Middle frontal gyrus (tissue), 1 donor: ENCODE measurements around the gene MARCHF9.
"Not testable (repeated sequence)": the region's sequence is repeated elsewhere in the genome, so short reads cannot be mapped to it uniquely, and the experiment has no call there.

Source experiments
- DNase-seq: peaks from one replicate; pipeline ENCODE4 v3.0.0-alpha.2; 2015; ENCODE audit warnings: low spot score; ENCODE audit errors: extremely low spot score

Gene MARCHF9

DNA sequence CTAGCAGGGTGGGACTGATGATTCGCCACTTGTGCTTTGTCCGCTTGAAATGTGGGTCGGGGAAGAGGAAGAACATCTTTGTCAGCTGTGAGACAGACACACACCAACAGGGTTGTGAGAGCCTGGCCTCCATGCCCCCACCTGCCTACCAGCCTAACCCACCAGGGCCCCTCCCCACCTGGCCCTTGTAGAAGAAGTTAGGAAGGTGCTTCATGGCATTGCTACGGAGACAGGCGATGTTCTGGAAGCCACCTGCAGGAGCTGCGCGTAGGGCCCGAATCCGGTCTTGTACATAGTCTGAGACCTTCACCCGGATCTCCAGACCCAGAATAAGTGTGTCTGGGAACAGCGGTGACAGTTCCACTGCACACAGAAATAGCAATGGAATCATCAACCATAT, 14.7 kb downstream of the MARCHF9 start:
- DNase-seq = no peak

DNA sequence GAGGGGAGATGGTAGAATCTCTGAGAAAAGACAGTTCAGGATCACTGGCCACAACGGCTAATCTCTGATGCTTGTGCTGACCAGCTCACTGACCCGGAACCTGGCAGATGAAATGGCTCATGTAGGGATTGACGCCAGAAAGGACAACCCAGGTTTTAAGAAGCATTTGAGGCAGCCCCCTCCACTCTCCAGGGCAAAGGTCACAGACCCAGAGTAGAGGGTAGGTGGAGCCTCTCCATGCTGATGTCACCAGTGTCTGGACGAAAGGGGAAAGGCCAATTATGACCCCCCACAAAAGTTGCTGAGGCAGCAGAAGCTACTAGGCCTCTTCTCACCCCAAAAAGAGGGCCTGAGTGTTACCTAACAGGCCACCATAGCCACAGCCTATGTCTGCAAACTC, 15.8 kb downstream of the MARCHF9 start:
- DNase-seq = no peak

DNA sequence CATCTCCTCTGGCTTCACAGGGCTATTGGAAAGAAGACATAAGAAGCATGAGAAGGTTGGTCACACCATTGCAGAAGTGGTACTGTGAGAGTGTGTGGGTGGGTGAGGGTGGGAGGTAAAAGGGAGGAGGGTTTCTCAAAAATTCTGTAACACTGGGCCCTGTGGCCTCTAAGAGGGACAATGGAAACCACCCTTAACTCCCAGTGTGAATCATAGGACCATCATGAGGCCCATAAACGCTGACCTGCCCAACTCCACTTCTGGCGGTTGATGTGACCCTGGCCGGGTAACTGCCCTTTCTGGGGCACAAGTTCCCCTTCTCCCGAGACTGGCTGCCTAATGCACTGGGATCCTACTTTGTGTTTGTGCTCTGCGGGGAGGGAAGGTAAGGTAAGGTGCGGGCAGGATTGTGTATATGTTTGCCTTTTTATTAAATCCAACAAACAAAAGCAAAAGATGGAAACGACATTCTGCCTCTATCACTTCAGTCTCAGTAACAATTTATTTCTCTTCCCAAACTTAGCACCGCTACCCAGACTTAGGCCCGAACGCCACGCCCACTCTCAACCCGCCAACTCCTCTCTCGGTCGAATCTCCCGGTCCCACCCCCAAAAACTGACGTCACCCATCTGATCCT, 16.5 kb downstream of the MARCHF9 start:
- peak; percentile 73 for DNase-seq

DNA sequence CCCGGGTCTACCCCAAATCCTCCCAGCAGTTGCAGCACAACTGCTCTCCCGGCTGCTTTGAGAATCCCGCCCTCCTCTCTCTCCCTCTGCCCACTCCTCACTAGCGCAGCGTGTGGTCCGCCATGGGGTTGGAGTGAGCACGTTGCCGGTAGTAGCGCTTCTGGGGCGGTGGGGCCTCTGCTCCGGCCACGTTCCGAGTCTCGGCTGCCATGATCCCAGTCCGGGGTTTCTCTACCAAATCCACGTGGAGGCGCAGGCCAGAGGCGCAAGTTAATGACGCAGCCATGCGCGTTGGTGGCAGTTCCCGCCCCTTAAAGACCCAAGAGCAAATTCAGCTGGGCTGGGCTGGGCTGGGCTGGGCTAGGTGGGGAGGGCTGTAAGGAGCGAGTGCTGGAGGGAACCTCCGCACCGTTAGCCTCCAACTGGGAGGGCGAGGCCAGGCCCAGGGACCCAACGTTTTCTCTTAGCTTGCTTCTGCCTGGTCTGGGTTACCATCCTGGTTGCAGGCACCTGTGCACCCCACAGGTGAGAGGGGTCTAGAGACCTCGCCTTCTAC, 17.0 kb downstream of the MARCHF9 start, which contains the start of gene METTL1:
TSS of gene METTL1 (minus strand) at position 233 of the 556 bp plus-strand sequence. CDS start at position 211, 22 bp downstream.
- peak; percentile 92 for DNase-seq

DNA sequence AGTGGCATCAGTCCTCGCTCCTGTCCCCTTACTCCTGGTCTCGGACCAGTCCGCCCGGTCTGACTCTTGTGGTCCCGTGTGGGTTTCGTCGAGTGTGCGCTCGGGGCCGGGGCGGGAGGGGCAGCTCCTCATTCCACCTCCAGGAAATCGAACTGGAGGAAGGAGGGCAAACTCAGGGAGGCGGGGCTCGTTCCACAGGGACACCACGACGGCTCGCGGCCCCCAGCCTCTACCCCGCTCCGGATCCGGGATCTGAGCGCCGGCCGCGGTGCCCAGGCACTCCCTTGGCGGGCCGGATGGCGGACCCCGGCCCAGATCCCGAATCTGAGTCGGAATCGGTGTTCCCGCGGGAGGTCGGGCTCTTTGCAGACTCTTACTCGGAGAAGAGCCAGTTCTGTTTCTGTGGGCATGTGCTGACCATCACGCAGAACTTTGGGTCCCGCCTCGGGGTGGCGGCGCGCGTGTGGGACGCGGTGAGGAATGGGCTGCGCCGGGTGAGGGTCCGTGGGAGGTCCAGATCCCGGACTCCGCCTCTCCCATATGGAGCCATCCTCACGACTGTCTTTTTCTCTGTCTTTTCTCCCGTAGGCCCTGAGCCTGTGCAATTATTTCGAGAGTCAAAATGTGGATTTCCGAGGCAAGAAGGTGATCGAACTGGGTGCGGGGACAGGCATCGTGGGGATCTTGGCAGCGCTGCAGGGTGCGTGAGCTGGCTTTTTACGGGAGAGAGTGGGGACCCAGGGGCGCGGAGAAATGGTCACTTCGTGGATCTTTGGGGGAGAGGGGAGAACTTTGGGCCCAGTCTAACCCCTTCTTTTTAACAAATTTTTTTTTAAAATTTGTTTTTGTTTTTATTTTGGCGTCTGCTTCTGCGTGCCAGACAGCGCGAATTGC, 17.8 kb downstream of the MARCHF9 start, which contains the start of gene EEF1AKMT3:
TSS of gene EEF1AKMT3 (plus strand) at position 186 of the 894 bp plus-strand sequence. CDS start at position 297, 111 bp downstream.
- no peak for DNase-seq

DNA sequence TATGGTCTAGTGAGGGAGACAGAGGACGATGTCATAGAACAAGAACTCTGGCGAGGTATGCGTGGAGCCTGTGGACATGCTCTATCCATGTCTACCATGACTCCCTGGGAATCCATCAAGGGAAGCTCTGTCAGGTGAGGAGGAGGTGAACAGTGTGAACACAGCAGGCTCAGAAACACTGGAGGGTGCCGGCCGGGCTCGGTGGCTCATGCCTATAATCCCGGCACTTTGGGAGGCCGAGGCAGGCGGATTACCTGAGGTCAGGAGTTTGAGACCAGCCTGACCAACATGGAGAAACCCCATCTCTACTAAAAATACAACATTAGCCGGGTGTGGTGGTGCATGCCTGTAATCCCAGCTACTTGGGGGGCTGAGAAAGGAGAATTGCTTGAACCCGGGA, 19.7 kb downstream of the MARCHF9 start:
- not testable (repeated sequence) for DNase-seq

DNA sequence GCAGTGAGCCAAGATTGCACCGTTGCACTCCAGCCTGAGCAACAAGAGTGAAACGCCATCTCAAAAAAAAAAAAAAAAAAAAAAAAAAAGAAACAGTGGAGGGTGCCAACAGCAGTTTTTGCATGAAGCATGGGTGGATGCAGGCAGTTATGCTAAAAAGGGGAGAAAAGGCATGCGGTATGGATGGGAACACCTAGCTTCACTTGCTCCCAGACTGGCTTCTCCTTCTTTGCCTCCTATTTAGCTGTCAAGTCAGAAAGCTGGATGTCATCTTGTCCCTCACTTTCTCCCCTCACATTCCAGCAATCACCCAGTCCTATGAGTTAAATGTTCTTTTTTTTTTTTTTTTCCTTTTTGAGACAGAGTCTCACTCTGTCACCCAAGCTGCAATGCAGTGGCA, 20.1 kb downstream of the MARCHF9 start:
- no peak for DNase-seq

DNA sequence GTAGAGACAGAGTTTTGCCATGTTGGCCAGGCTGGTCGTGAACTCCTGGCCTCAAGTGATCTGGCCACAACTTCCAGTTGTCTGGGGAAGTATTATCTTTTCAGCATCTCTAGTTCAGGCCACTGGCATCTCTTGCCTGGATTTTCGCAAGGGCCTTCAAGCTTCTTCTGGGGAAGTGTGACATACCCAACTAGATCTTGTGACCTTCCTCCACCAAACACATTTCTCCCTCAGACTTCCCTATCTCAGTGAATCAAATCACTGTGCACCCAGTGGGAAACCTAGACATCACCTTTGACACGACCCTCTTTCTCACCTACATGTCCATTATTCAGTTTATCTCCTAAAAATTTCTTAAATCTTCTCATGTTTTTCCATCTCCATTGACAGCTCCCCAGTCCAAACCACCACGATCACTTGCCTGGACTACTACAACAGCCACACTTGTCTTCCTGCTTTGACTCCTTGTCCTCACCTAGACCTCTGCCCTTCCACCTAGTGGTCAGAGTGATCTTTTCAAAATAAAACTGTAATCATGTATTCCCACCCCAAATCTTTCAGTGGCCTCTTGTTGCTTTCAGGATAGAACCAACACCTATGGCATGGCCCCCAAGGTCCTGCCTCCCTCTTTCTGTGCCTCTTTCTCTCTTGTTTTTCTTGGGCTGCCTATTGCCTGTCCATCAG, 20.8 kb downstream of the MARCHF9 start:
- DNase-seq = no peak

DNA sequence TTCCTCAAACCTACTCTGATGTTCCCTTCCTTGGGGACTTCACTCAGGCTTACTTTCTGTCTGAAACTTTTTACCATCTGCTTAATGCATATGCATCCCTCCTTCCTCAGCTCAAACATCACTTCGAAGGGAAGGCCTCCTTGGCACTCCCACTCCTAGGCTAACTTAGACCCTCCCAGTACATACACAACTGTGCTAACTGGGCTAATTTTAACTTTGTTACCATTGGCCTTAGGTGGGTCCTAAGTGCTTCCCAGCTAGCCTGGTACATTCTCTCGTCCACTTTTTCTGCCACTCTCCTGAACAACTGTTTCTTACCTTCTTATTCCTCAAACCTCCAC, 21.3 kb downstream of the MARCHF9 start:
- DNase-seq = no peak

DNA sequence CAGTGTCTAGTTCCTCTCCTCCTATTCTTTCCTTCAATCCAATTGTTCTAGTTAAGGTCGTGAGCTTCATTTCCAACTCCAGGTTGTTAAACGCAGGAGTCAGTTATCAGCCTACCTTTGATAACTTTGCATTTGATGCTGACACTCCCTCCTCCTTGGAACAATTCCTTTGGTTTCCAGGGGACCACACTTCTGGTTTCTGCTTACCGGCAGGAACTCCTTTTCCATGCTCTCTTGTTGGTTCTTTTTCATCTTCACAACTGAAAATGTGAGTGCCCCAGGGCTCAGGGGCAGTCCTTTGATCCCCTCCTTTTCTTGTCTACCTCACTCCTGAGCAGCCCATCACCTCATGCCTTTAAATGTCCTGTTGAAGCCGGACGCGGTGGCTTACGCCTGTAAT, 22.5 kb downstream of the MARCHF9 start:
- DNase-seq = no peak

DNA sequence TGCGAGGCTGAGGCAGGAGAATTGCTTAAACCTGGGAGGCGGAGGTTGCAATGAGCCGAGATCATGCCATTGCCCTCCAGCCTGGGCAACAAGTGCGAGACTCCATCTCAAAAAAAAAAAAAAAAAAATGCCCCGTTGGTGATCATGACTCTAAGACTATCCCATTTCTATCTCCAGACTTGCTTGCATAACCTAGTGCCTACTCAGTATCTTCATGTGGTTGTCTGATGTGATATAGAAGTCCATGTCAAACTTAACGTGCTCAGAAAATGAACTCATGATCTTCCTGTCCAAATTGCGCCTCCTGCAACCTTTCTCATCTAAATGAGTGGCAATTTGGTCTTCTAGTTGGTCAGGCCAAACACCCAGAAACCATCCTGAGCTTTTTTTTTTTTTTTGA, 23.0 kb downstream of the MARCHF9 start:
- no peak for DNase-seq

DNA sequence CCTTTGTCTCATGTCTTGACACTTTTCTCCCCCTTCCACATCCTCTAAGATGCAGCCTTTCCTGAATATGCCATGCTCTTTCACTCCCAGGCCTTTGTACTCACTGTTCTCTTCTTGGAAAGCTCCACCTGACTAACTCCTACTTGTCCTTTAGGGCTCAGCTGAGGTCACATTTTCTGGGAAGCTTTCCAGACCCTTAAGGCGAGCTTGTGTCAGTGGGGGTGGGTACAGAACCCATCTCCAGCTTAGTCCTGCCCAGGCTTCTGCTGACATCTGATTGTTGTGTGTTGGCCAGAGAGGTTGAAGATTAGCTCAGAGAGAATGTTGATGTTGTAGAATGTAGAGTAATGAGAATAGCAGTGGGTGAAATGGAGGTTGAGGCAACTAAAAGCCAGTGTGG, 24.8 kb downstream of the MARCHF9 start:
- DNase-seq = no peak

DNA sequence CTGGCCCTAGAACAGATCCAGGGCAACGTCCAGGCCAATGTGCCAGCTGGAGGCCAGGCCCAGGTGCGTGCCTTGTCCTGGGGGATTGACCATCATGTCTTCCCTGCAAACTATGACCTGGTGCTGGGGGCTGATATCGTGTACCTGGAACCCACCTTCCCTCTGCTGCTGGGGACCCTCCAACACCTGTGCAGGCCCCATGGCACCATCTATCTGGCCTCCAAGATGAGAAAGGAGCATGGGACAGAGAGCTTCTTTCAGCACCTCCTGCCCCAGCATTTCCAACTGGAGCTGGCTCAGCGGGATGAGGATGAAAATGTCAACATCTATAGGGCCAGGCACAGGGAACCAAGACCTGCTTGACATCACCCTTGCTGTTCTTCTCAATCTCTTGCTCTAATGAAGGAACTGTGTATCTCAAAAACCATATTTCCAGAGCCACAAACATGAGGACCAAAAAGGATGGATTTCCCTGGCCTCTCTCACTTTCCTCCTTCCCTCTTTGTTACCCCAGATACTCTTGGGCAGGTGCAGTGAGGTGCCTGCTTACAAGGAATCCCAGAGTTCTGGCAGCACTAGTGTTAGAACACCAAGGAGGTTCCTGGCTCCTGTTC, 25.5 kb downstream of the MARCHF9 start:
- DNase-seq = no peak

DNA sequence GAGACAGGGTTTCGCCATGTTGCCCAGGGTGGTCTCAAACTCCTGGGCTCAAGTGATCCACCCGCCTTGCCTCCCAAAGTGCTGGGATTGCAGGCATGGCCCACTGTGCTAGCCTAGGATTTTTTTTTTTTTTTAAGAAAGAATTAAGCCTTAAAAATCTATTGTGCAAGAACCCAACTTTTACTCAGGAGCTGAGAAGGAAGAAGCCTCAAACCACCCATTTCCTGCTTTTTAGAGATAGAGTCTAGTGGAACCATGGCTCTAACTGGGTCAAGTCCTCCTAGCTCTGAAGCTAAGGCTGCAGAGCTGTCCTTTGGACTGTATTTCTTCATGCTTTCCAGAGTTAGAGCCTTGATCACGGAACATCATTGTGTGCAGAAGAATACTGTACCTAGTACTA, 26.3 kb downstream of the MARCHF9 start:
- no peak for DNase-seq

DNA sequence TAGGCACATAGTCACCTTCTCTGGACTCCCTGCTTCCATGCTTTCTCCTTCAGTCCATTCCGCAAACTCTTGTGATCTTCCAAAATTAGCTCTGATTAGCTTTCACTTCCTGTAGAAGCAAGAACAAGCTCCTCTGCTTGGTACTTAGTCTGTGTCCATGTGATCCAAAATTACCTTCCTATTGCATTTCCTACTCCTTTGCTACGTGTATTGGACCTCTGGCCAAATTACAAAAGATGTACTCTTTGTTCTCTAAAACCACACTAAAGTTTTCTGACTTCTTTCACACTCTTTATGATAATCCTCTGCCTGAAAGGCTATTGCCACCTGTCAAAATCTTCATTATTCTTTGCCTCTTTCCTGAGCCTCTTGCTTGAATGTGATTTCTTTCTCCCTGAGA, 26.9 kb downstream of the MARCHF9 start:
- DNase-seq = no peak

DNA sequence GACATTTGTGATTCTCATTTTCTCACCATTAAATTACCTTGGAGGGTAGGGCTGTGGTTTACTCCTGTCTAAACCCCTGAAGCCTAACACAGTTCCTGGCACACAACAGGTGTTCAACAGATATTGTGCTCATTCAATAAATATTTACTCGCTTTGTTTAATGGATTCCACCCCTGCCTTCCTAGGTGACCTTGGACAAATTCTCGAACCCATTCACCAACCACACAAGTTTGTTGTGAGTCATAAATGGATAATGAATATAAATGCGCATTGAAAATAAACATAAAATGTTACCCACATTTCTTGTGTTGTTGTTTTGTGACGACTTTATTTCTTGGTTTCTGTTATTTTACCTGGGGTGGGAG, 27.3 kb downstream of the MARCHF9 start:
- DNase-seq = no peak

DNA sequence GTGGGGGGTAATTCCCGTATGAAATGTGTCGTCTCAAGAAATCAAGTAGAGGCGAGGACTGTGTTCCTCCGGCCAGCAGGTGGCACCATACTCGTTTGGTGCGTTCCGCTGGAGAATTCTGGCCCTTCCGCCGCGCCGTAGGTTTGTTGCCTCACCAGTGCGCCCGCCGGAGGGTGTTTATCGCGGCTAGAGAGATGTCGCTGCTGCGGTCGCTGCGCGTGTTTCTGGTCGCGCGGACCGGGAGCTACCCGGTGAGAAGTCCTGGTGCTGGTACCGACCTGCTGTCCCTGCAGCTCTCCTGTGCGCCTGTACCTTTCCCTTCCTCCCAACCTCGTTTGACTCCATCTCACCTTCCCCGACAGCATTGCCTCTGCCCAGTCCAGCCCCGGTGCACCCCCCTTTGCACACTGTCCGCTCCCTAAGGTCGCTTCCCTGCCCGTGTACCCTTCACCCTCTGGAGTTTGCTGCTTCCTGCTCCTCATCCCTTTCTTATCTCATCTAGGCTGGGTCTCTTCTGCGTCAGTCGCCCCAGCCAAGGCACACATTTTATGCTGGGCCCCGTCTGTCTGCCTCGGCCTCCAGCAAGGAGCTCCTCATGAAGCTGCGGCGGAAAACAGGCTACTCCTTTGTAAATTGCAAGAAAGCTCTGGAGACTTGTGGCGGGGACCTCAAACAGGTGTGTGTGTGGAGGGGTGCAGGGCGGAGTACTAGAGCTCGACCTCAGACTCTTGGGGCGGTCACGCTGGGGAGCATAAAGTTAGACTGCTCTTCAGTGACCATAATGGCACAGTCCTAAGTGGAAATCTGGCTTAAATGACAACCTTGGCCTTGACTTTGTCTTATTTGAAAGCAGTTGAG, 27.9 kb downstream of the MARCHF9 start, which contains the start of gene TSFM:
TSS of gene TSFM (plus strand) at position 180 of the 858 bp plus-strand sequence. CDS start at position 195, 15 bp downstream.
- DNase-seq = peak; percentile 91

DNA sequence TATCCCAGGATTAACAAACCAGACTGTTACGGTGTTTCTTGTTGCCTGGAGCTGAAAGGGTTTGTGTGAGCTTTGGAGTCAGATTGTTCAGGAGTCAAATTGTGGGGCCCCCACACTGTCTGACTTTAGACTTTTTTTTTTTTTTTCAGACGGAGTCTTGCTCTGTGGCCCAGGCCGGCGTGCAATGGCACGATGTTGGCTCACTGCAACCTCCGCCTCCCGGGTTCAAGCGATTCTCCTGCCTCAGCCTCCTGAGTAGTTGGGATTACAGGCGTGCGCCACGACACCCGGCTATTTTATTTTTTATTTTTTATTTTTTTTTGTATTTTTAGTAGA, 28.5 kb downstream of the MARCHF9 start:
- no peak for DNase-seq

DNA sequence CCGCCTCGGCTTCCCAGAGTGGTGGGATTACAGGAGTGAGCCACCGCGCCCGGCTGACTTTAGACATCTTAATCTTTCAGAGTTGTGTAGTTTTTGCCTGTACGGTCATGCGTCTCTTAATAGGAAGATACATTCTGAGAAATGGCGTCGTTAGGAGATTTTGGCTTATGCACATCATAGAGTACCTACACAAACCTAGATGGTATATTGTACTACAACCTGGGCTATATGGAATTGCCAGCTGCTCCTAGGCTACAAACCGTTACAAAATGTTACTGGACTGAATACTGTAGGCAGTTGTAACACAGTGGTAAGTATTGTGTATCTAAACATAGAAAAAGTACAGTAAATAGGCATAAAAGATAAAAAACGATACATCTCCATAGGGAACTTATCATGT, 29.0 kb downstream of the MARCHF9 start:
- DNase-seq = no peak

DNA sequence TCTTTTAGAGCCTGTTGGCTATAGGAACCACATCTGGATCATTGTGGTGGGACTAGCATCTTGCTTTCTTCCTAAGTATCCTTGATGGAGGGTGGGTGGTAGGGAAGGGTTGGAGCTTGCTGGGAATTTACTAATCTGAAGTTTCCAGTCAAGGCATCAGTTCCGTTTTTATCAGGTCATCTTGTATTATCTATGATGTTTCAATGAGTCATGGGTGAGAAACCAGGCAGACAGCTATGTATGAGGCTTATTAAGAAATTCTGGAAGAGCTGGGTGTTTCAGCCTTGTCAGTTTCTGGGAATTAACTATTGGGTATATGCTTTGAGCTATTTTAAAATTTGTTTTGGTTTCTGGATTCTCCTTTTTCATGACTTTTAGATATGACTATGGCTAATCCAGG, 39.0 kb downstream of the MARCHF9 start:
- no peak for DNase-seq
